ENCODE results near the gene LONRF3.
"Not testable (repeated sequence)": the region's sequence is repeated elsewhere in the genome, so short reads cannot be mapped to it uniquely, and the experiment has no call there.

The LONRF3 gene

GRCh38 chrX:118983513-118983912 lies 9.1 kb downstream of the LONRF3 start:
- FAIRE-seq, result no peak

GRCh38 chrX:118988911-118989310 lies 14.5 kb downstream of the LONRF3 start:
- FAIRE-seq (no peak), DNase-seq (ENCODE audit: insufficient read length, low spot score) (no peak)

More at GRCh38 chrX:118983513-118983912, 9.1 kb downstream of the LONRF3 start:
- no peak for DNase-seq (ENCODE audit: insufficient read length, low spot score)

GRCh38 chrX:118989886-118990285 lies 15.5 kb downstream of the LONRF3 start:
- FAIRE-seq (no peak), DNase-seq (ENCODE audit: insufficient read length, low spot score) (no peak)

GRCh38 chrX:118990512-118991227 lies 16.3 kb downstream of the LONRF3 start:
- FAIRE-seq (no peak), DNase-seq (ENCODE audit: insufficient read length, low spot score) (no peak)

- not testable (repeated sequence) for DNase-seq (ENCODE audit: insufficient read length, low spot score); FAIRE-seq
Observed at GRCh38 chrX:118992441-118993121, 18.2 kb downstream of the LONRF3 start.

- DNase-seq (ENCODE audit: insufficient read length, low spot score), result no peak
- FAIRE-seq, result no peak
Observed at GRCh38 chrX:119003462-119003861, 29.0 kb downstream of the LONRF3 start.

GRCh38 chrX:119004920-119005524 lies 30.6 kb downstream of the LONRF3 start:
- FAIRE-seq (peak; percentile 89), DNase-seq (ENCODE audit: insufficient read length, low spot score) (no peak)

GRCh38 chrX:119007189-119007770 lies 32.9 kb downstream of the LONRF3 start:
- DNase-seq (ENCODE audit: insufficient read length, low spot score) (no peak), FAIRE-seq (no peak)

GRCh38 chrX:119008110-119008744 lies 33.8 kb downstream of the LONRF3 start:
- no peak for DNase-seq (ENCODE audit: insufficient read length, low spot score)
- peak; percentile 64 for FAIRE-seq

- FAIRE-seq (no peak), DNase-seq (ENCODE audit: insufficient read length, low spot score) (no peak)
Observed at GRCh38 chrX:119009071-119009470, 34.7 kb downstream of the LONRF3 start.

GRCh38 chrX:119010491-119010890 lies 36.1 kb downstream of the LONRF3 start:
- FAIRE-seq, result no peak
- no peak for DNase-seq (ENCODE audit: insufficient read length, low spot score)

GRCh38 chrX:119013164-119013563 lies 38.7 kb downstream of the LONRF3 start:
- DNase-seq (ENCODE audit: insufficient read length, low spot score), result no peak
- no peak for FAIRE-seq

- FAIRE-seq (peak; percentile 100), DNase-seq (ENCODE audit: insufficient read length, low spot score) (no peak)
Observed at GRCh38 chrX:119015407-119016237, 41.2 kb downstream of the LONRF3 start.

- DNase-seq (ENCODE audit: insufficient read length, low spot score) (no peak), FAIRE-seq (peak; percentile 23)
Observed at GRCh38 chrX:119017077-119017476, 42.7 kb downstream of the LONRF3 start.

- FAIRE-seq (no peak), DNase-seq (ENCODE audit: insufficient read length, low spot score) (no peak)
Observed at GRCh38 chrX:119025900-119026299, 51.5 kb downstream of the LONRF3 start.

- not testable (repeated sequence) for FAIRE-seq
Observed at GRCh38 chrX:119026344-119026743, 51.9 kb downstream of the LONRF3 start.

GRCh38 chrX:119027960-119028732 lies 53.7 kb downstream of the LONRF3 start:
- FAIRE-seq; DNase-seq (ENCODE audit: insufficient read length, low spot score): not testable (repeated sequence)

More at GRCh38 chrX:119026344-119026743, 51.9 kb downstream of the LONRF3 start:
- not testable (repeated sequence) for DNase-seq (ENCODE audit: insufficient read length, low spot score)

- no peak for FAIRE-seq
- no peak for DNase-seq (ENCODE audit: insufficient read length, low spot score)
Observed at GRCh38 chrX:119028733-119029330, 54.4 kb downstream of the LONRF3 start.

- not testable (repeated sequence) for FAIRE-seq; DNase-seq (ENCODE audit: insufficient read length, low spot score)
Observed at GRCh38 chrX:119029656-119030055, 55.2 kb downstream of the LONRF3 start.

Data from GM19239 (cell line).